Left kidney (tissue), 8 donors: ENCODE measurements around the gene PPP1R12C. TPM values are rescaled to one million over a fixed set of nuclear protein-coding genes. Genes with fewer than 3 reads are reported as not detected.
"Not testable (repeated sequence)": the region's sequence is repeated elsewhere in the genome, so short reads cannot be mapped to it uniquely, and the experiment has no call there.

ENCODE experiments used
- DNase-seq: peaks from one replicate; pipeline ENCODE4 v3.0.0-alpha.2; 2013
- long read RNA-seq, 8 donors: transcript quantifications; one replicate each; lab custom pipeline, GENCODE V29; 2026
- polyA plus RNA-seq: library from polyadenylated mRNA; unstranded; fragments of 120-200 nt; gene quantifications from one replicate; pipeline ENCODE4 v1.2.1, GENCODE V29; 2013; ENCODE audit not compliant: insufficient read length

Gene PPP1R12C
- 68.6 TPM for polyA plus RNA-seq
- long read RNA-seq, donor 1, full-length matches to known transcripts = 1 of 7 reads
- long read RNA-seq, donor 1, partial matches to known transcripts = 6 of 7 reads
- long read RNA-seq, donor 1, other reads (novel, unspliced or antisense) = 0 of 7 reads
- long read RNA-seq, donor 2, full-length matches to known transcripts = 1 of 6 reads
- long read RNA-seq, donor 2, partial matches to known transcripts = 5 of 6 reads
- long read RNA-seq, donor 2, other reads (novel, unspliced or antisense) = 0 of 6 reads
- long read RNA-seq, donor 3 = 0 reads
- long read RNA-seq, donor 4 = 0 reads
- long read RNA-seq, donor 5, partial matches to known transcripts = 0 of 1 reads
- long read RNA-seq, donor 5, other reads (novel, unspliced or antisense) = 0 of 1 reads
- long read RNA-seq, donor 6 = 0 reads
- long read RNA-seq, donor 7, full-length matches to known transcripts = 5 of 15 reads
- long read RNA-seq, donor 7, partial matches to known transcripts = 10 of 15 reads
- long read RNA-seq, donor 7, other reads (novel, unspliced or antisense) = 0 of 15 reads
- long read RNA-seq, donor 8 = 0 reads

- DNase-seq = no peak
Observed at GRCh38 chr19:55116859-55117662, at the start of gene PPP1R12C. PPP1R12C (minus strand) TSS chr19:55117637; CDS start chr19:55117543, 94 bp downstream.

DNA sequence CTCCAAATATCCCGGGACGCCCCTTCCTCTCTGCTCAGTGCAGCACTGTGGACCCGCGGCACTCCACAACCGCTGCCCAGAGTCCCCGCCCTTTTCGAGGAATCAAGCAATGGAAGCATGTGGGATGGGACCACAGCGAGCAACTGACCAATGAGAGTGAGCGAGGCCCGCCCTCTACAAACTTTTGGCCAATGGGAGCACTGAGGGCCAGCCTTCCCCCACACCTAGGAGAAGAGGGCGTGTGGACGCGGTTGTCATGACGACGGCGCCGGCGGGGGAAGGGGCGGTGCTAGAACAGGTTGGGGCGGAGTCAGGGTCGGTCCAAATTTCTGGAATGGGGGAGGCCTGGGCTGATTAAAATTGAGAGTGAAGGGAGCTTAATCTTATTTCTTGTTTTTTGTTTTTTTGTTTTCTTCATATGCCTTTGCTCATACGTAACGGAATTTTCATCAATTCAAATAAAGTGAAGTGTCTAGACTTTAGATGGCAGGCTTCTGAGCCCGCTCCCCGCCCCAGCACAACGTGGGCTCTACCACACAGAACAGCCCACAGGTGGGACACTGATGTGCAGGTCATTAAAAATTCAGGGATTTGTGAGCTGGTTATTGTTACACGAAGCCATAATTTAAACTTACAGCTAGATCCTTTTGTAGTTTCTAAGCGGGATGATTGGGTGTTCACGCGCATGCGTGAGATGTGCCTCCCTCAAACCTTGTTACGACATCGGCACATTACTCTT is 49.3 kb upstream of the PPP1R12C start, which contains the start of gene DNAAF3:
TSS of gene DNAAF3 (minus strand) at position 84 of the 739 bp plus-strand sequence. CDS start 200 bp downstream, outside the sequence.
- peak; percentile 95 for DNase-seq

- peak; percentile 52 for DNase-seq
Observed at GRCh38 chr19:55165952-55166529, 48.6 kb upstream of the PPP1R12C start.

DNA sequence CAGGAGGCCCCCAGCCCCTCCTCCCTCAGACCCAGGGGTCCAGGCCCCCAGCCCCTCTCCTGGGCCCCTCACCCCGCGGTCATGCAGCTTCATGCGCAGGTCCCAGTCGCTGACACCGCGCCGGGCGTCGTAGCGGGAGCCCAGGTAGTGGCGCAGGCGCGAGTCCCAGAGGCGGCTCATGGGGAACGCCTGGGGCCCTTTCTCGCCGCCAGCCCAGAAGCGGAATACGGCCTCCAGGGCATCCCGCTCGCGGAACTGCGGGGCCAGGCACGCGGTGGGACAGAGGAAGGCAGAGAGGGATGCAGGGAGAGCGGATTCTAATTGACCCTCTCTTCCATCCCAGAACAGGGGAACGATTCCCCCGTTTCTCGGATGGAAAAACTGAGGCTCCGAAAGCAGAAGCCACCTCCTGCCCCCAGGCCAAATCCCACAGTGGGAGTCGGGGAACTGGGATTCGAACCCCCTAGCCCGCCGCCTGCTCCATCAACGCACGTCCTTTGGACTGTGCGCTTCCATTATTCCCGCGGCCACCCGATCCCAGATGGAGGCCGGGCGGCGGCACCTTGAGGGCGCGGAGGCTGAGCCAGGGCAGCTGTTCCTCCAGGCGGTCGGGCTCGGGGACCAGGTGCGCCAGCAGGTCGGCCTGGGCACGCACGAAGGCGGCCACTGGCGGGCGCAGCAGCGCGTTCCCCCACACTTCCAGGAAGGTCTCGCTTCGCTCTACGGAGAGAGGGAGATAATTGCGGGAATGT is 44.3 kb upstream of the PPP1R12C start:
- no peak for DNase-seq

- DNase-seq = no peak
Observed at GRCh38 chr19:55160986-55161365, 43.5 kb upstream of the PPP1R12C start.

- peak; percentile 81 for DNase-seq
Observed at GRCh38 chr19:55160128-55160985, 42.9 kb upstream of the PPP1R12C start.

DNA sequence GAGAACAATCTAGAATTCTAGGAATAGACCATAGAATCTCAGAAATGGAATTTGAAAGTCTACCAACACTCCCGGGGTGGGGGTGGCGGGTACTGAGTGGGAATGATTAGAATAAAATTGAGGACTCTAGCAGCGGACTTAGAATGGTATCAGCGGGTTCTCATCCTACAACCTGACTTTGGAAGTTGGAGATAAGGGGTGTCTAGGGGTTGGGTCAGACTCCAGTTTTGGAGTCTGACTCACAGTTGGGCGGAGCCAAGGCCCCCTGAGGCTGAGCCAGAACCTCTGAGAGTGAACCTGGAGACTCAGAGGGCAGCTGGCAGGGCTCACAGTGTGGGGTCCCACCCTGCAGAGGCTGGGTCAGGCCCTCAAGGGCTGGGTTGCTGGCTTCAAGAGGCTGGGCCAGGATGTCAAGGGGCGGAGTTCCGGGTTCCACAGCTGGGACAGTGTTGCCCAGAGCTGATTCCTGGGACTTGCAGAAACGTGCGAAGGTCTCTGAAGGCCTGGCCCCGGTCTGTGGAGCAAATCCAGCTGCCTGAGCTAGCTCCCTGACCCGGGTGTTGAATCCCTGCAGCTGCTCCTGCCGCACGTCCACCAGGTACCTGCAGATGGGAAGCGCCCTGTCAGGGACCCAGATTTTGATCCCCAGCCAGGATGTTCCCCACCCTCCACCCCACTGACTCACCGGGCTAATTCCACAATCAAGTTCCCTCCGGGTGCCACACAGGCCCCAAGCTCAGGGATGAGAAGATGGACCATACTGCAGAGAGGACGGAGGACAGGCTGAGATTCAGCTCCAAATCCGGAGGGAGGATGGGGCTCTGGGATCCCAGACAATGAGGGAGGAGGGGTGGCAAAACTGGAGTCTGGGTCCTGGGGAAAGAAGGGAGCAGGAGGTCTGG is 41.7 kb upstream of the PPP1R12C start:
- DNase-seq = no peak

DNA sequence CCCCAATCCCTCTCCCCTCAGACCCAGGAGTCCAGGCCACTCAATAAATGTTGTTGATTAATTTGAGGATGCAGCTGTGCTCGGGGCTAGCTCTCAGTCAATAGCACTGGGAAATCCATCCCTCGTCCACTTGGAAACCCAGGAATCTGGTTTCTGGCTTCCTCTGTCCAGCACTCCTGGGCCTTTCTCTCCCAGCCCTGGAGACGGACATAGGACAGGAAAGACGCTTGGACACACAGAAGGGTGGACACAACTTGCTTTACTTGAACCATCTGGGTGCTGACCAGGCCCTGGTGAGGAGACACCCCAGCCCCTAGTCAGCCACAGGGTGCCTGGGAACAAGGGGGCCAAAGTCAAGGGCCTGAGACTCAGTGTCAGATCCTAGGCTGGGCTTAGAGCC is 41.0 kb upstream of the PPP1R12C start:
- no peak for DNase-seq

- DNase-seq = no peak
Observed at GRCh38 chr19:55157064-55157908, 39.8 kb upstream of the PPP1R12C start, which contains the start of gene TNNI3. TNNI3 (minus strand) TSS chr19:55157732; CDS start chr19:55157589, 143 bp downstream.

- DNase-seq = peak; percentile 58
Observed at GRCh38 chr19:55156202-55157063, 39.0 kb upstream of the PPP1R12C start.

DNA sequence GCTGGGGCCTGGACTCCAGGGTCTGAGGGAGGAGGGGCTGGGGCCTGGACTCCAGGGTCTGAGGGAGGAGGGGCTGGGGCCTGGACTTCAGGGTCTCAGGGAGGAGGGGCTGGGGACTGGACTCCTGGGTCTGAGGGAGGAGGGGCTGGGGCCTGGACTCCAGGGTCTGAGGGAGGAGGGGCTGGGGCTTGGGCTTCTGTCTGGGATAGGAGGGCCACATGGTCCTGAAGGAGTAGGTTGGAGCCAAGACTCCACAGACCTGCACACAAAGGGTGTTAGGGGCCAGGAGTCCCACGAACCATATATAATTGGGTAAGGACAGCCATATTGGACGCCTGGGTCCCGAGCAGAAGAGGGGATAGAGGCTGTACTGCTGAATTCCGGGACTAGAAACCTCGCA is 38.3 kb upstream of the PPP1R12C start:
- DNase-seq = not testable (repeated sequence)

GRCh38 chr19:55153652-55154264 is 36.3 kb upstream of the PPP1R12C start:
- DNase-seq = no peak

DNA sequence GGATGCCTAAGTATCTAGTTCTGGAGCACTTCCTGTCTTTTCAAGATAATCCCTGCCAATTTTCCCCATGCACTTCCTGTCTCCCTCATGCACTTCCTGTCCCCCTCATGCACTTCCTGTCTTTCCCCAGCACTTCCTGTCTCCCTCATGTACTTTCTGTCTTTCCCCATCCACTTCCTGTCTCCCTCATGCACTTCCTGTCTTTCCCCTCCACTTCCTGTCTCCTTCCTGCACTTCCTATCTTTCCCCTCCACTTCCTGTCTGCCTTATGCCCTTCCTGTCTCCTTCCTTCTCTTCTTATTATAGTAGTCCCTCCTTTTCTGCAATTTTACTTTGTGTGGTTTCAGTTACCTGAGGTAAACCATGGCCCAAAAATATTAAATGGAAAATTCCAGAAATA is 34.6 kb upstream of the PPP1R12C start:
- no peak for DNase-seq

GRCh38 chr19:55149078-55150003 is 31.9 kb upstream of the PPP1R12C start, which contains the start of gene TNNT1:
TNNT1 (minus strand) TSS chr19:55149206; CDS start chr19:55147157, 2,049 bp downstream.
- DNase-seq = no peak
